ENCODE results near the gene MARCHF10.

MARCHF10 gene

GRCh38 chr17:62749926-62750325 lies 58.2 kb downstream of the MARCHF10 start:
- no peak for DNase-seq

- DNase-seq, result no peak
Measured at GRCh38 chr17:62746941-62747340, 61.2 kb downstream of the MARCHF10 start.

GRCh38 chr17:62745806-62746205 lies 62.3 kb downstream of the MARCHF10 start:
- no peak for DNase-seq

- DNase-seq, result no peak
Measured at GRCh38 chr17:62744259-62744658, 63.9 kb downstream of the MARCHF10 start.

- DNase-seq, result no peak
Measured at GRCh38 chr17:62741290-62741689, 66.8 kb downstream of the MARCHF10 start.

GRCh38 chr17:62739645-62740388 lies 68.3 kb downstream of the MARCHF10 start:
- DNase-seq, result no peak

GRCh38 chr17:62738281-62738680 lies 69.8 kb downstream of the MARCHF10 start:
- DNase-seq, result no peak

- DNase-seq, result no peak
Measured at GRCh38 chr17:62737513-62737912, 70.6 kb downstream of the MARCHF10 start.

- DNase-seq, result no peak
Measured at GRCh38 chr17:62735044-62735651, 73.0 kb downstream of the MARCHF10 start.

GRCh38 chr17:62732125-62732524 lies 76.0 kb downstream of the MARCHF10 start:
- no peak for DNase-seq

GRCh38 chr17:62727916-62728672 lies 80.0 kb downstream of the MARCHF10 start:
- DNase-seq, result no peak

GRCh38 chr17:62725791-62726249 lies 82.3 kb downstream of the MARCHF10 start:
- no peak for DNase-seq

GRCh38 chr17:62724398-62725146 lies 83.5 kb downstream of the MARCHF10 start:
- DNase-seq, result peak; percentile 68 to 80

GRCh38 chr17:62723842-62724241 lies 84.3 kb downstream of the MARCHF10 start:
- no peak for DNase-seq

- no peak for DNase-seq
Measured at GRCh38 chr17:62722625-62723024, 85.5 kb downstream of the MARCHF10 start.

GRCh38 chr17:62720126-62720850 lies 87.8 kb downstream of the MARCHF10 start:
- no peak for DNase-seq

GRCh38 chr17:62719586-62719985 lies 88.5 kb downstream of the MARCHF10 start:
- no peak for DNase-seq

GRCh38 chr17:62718429-62718828 lies 89.7 kb downstream of the MARCHF10 start:
- DNase-seq, result no peak

- DNase-seq, result no peak
Measured at GRCh38 chr17:62717889-62718288, 90.2 kb downstream of the MARCHF10 start.

- DNase-seq, result no peak
Measured at GRCh38 chr17:62717589-62717855, 90.6 kb downstream of the MARCHF10 start.

- no peak for DNase-seq
Measured at GRCh38 chr17:62716834-62717588, 91.1 kb downstream of the MARCHF10 start.

GRCh38 chr17:62715882-62716390 lies 92.2 kb downstream of the MARCHF10 start:
- DNase-seq, result no peak

All from activated CD4-positive, alpha-beta T cell treated with anti-CD3 and anti-CD28 coated beads for 4 hours (primary cell).